AG10803 (cell line): ENCODE data around the gene KRTAP6-1.

Experiments
- DNase-seq: peaks from one replicate; pipeline ENCODE4 v3.0.0; 2010; ENCODE audit warnings: low read depth
- H3K4me3 ChIP-seq: 2 replicates; pipeline ENCODE4 v1.5.1; 2011; ENCODE audit warnings: mild to moderate bottlenecking, low read length, control low read depth
- CTCF ChIP-seq: conservative IDR thresholded peaks from 2 replicates; pipeline ENCODE4 v1.5.1; 2011; ENCODE audit warnings: mild to moderate bottlenecking, low read length, control low read depth, inconsistent platforms

The KRTAP6-1 gene

GRCh38 chr21:30628109-30628508 is 14.4 kb upstream of the KRTAP6-1 start:
- TF ChIP-seq CTCF: no peak
- no peak for DNase-seq
- no peak overlapping the region for H3K4me3 ChIP-seq

- H3K4me3 ChIP-seq: no peak overlapping the region
- TF ChIP-seq CTCF: no peak
- no peak for DNase-seq
Observed at GRCh38 chr21:30625449-30626165, 11.9 kb upstream of the KRTAP6-1 start.

- H3K4me3 ChIP-seq: no peak overlapping the region
- DNase-seq: no peak
- no peak for TF ChIP-seq CTCF
Observed at GRCh38 chr21:30623362-30623761, 9.6 kb upstream of the KRTAP6-1 start.

GRCh38 chr21:30620522-30620921 is 6.8 kb upstream of the KRTAP6-1 start, which contains the start of gene KRTAP20-4:
Gene KRTAP20-4 (plus strand): TSS chr21:30620627.
- no peak within 1 kb of the TSS for H3K4me3 ChIP-seq
- no peak for DNase-seq
- no peak for TF ChIP-seq CTCF

- no peak for DNase-seq
- H3K4me3 ChIP-seq: no peak overlapping the region
Observed at GRCh38 chr21:30620080-30620479, 6.3 kb upstream of the KRTAP6-1 start.

GRCh38 chr21:30616125-30616524 is 2.4 kb upstream of the KRTAP6-1 start, which contains the start of gene KRTAP20-1:
Gene KRTAP20-1 (plus strand): TSS chr21:30616425. CDS start chr21:30616455, 30 bp downstream.
- DNase-seq: no peak
- no peak within 1 kb of the TSS for H3K4me3 ChIP-seq
- no peak for TF ChIP-seq CTCF

More at GRCh38 chr21:30620080-30620479, 6.3 kb upstream of the KRTAP6-1 start:
- TF ChIP-seq CTCF: no peak

- no peak for TF ChIP-seq CTCF
- H3K4me3 ChIP-seq: no peak overlapping the region
- no peak for DNase-seq
Observed at GRCh38 chr21:30615199-30615598, 1.5 kb upstream of the KRTAP6-1 start.
